ENCODE measurements around the gene TPP2. TPM values are rescaled to one million over a fixed set of nuclear protein-coding genes. Genes with fewer than 3 reads are reported as not detected.

TPP2 gene
- total and polyA plus RNA-seq, 4 donors, result 14.0 to 55.6 (median 22.4) TPM

DNA sequence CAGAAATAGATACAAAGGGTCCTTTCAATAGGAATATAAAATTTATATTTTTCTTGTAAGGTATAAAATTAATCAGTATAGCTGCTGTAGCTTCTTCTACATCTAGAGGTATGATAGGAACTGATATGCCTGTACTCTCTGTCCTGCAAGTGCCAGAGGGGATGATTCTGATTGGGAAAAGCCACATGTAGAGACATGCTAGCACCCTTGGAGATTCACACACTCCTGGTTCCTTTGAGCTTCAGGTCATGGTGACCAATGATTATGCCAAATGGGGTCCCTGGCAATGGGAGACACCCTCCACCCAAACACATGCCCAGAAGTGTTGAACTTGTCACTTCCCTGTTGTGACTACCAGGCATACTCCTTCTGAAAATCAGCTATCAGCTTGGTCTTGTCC, 112.8 kb downstream of the TPP2 start (continued):
- TF ChIP-seq TAF1 (conservative IDR thresholded peaks at IDR 0.05) (no peak), CTCF (IDR thresholded peaks at IDR 0.05; ENCODE audit: low read depth, low read length, missing input control) (no peak), YY1 (IDR thresholded peaks at IDR 0.05) (no peak), FOXA1 (IDR thresholded peaks at IDR 0.05) (no peak), NR2F2 (IDR thresholded peaks at IDR 0.05) (no peak)

- no peak for DNase-seq (ENCODE audit: low spot score)
- Histone ChIP-seq H3K9me3 (ENCODE audit: control insufficient read depth in 4 of 4, low read length in 3 of 4) (peaks cover 0 to 2% (median 0%) of the 10 kb centered on the region in 4 donors), H3K4me1 (ENCODE audit: control insufficient read depth in 4 of 4, insufficient read depth in 4 of 4, low read length in 3 of 4) (no peaks in the 10 kb centered on the region), H3K4me3 (ENCODE audit: low read depth in 1 of 3, low read length in 3 of 3) (no peak overlapping the region), H3K36me3 (ENCODE audit: control insufficient read depth in 4 of 4, insufficient read depth in 3 of 4, low read depth in 1 of 4, low read length in 3 of 4) (no peaks in the 10 kb centered on the region), H3K27me3 (ENCODE audit: control insufficient read depth in 4 of 4, insufficient read depth in 4 of 4, low read length in 3 of 4) (no peaks in the 10 kb centered on the region), H3K9ac (ENCODE audit: low read depth in 1 of 2, low read length in 2 of 2) (no peak overlapping the region), H3K27ac (ENCODE audit: low read depth in 1 of 2, low read length in 2 of 2) (no peak overlapping the region)
- TF ChIP-seq RAD21 (IDR thresholded peaks at IDR 0.05) (no peak), FOXA2 (IDR thresholded peaks at IDR 0.05) (no peak), MAX (IDR thresholded peaks at IDR 0.05) (no peak)
- 86% methylated on average over 9 of the region's 9 CpGs for WGBS
Observed at GRCh38 chr13:102710261-102710679, 113.5 kb downstream of the TPP2 start.

DNA sequence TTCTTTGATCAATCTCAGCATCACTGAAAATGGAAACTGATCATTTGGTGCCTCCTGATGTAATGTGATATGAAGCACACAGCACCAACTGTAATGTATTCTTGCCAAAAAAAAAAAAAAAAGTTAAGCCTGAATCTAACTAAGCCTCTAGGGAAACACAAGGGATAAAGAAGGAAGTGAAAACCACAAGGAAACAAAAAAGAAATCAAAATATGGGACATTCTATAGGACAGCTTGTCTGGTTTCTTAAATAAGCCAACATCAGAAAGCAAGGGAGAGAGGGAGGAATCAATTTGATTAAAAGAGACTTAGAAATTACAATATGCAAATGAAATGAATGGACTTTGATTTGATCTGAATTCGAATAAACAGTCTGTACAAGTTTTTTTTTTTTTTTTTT, 118.7 kb downstream of the TPP2 start:
- H3K36me3 ChIP-seq (ENCODE audit: control insufficient read depth in 4 of 4, insufficient read depth in 3 of 4, low read depth in 1 of 4, low read length in 3 of 4), result no peaks in the 10 kb centered on the region
- WGBS, result 64% methylated on average over 1 of the region's 1 CpG
- H3K9me3 ChIP-seq (ENCODE audit: control insufficient read depth in 4 of 4, low read length in 3 of 4), result no peaks in the 10 kb centered on the region
- H3K4me3 ChIP-seq (ENCODE audit: low read depth in 1 of 3, low read length in 3 of 3), result no peak overlapping the region
- H3K27me3 ChIP-seq (ENCODE audit: control insufficient read depth in 4 of 4, insufficient read depth in 4 of 4, low read length in 3 of 4), result no peaks in the 10 kb centered on the region
- no peak overlapping the region for H3K27ac ChIP-seq (ENCODE audit: low read depth in 1 of 2, low read length in 2 of 2)
- no peak overlapping the region for H3K9ac ChIP-seq (ENCODE audit: low read depth in 1 of 2, low read length in 2 of 2)
- DNase-seq (ENCODE audit: low spot score), result no peak
- TF ChIP-seq, protein P1, sequence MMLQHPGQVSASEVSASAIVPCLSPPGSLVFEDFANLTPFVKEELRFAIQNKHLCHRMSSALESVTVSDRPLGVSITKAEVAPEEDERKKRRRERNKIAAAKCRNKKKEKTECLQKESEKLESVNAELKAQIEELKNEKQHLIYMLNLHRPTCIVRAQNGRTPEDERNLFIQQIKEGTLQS (IDR thresholded peaks at IDR 0.05), result no peak
- TF ChIP-seq RXRA (IDR thresholded peaks at IDR 0.05) (no peak), FOXA2 (IDR thresholded peaks at IDR 0.05) (no peak), JUND (IDR thresholded peaks at IDR 0.05) (no peak), REST (IDR thresholded peaks at IDR 0.05) (no peak), HNF4G (IDR thresholded peaks at IDR 0.05) (no peak), CTCF (IDR thresholded peaks at IDR 0.05; ENCODE audit: low read depth, low read length, missing input control) (no peak), FOXA1 (IDR thresholded peaks at IDR 0.05) (no peak), YY1 (IDR thresholded peaks at IDR 0.05) (no peak), GABPA (IDR thresholded peaks at IDR 0.05 in 1 of 2, conservative IDR thresholded peaks at IDR 0.05 in 1 of 2) (no peak), TAF1 (conservative IDR thresholded peaks at IDR 0.05) (no peak)
- TF ChIP-seq, protein P2, sequence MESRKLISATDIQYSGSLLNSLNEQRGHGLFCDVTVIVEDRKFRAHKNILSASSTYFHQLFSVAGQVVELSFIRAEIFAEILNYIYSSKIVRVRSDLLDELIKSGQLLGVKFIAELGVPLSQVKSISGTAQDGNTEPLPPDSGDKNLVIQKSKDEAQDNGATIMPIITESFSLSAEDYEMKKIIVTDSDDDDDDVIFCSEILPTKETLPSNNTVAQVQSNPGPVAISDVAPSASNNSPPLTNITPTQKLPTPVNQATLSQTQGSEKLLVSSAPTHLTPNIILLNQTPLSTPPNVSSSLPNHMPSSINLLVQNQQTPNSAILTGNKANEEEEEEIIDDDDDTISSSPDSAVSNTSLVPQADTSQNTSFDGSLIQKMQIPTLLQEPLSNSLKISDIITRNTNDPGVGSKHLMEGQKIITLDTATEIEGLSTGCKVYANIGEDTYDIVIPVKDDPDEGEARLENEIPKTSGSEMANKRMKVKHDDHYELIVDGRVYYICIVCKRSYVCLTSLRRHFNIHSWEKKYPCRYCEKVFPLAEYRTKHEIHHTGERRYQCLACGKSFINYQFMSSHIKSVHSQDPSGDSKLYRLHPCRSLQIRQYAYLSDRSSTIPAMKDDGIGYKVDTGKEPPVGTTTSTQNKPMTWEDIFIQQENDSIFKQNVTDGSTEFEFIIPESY (IDR thresholded peaks at IDR 0.05), result no peak
- no peaks in the 10 kb centered on the region for H3K4me1 ChIP-seq (ENCODE audit: control insufficient read depth in 4 of 4, insufficient read depth in 4 of 4, low read length in 3 of 4)

Measured in liver (tissue), 9 donors.